ENCODE results near the gene AK3.
"Not testable (repeated sequence)": the region's sequence is repeated elsewhere in the genome, so short reads cannot be mapped to it uniquely, and the experiment has no call there.

AK3 gene

DNA sequence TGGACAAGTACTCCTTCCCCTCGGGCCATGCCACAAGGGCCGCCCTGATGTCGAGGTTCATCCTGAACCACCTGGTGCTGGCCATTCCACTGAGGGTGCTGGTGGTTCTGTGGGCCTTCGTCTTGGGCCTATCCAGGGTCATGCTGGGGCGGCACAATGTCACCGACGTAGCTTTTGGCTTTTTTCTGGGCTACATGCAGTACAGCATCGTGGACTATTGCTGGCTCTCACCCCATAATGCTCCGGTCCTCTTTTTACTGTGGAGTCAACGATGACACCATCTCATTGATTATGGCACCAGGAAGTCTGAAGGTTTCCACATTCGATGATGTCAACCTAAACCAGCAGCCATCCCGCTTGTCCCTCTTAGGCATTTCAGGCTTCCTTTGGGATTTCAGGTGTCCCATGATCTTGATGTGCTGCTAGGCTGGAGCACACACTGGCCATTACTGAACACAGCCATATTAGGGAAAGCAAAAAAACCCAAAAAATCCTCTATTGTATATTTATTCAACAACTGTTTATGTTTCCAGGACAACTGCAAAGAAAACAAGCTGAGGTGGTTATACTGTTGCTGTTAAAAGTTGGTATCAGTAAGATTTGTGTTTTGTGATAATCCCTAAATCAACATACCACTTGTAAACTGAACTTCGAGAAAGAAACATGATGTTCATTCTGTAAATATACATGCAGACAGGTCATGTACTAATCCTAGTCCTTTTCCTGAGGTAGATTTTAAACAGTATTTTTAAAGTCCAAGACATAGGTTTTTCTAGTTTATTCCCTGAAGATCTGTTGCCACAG, 77.8 kb downstream of the AK3 start:
- DNase-seq, result no peak

DNA sequence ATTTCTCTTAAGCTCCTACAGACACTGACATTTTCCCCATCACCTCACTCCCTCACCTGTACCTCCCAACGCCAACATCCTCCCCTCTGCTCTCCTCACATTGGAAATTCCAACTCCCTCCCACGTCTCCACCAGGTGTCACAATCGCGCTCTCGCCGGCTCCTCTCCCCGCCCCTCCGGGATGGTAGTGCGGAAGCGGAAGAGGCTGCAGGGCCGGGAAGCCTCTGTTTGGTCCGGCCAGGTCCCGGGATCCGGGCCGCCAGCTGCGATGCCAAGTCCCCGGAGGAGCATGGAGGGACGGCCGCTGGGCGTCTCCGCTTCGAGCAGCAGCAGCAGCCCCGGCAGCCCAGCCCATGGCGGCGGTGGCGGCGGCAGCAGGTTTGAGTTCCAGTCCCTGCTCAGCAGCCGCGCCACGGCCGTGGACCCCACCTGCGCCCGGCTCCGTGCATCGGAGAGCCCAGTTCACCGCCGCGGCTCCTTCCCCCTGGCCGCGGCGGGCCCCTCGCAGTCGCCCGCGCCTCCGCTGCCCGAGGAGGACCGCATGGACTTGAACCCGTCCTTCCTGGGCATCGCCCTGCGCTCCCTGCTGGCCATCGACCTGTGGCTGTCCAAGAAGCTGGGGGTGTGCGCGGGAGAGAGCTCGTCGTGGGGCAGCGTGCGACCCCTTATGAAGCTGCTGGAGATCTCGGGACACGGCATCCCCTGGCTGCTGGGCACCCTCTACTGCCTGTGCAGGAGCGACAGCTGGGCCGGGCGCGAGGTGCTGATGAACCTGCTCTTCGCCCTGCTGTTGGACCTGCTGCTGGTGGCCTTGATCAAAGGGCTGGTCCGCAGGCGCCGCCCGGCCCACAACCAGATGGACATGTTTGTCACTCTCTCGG, 78.7 kb downstream of the AK3 start, which contains the start of gene PLPP6:
Gene PLPP6, plus strand, starts transcription at position 187 of the 881 bp plus-strand sequence. Its CDS starts 82 bp downstream, at position 269.
- DNase-seq, result peak; percentile 93

DNA sequence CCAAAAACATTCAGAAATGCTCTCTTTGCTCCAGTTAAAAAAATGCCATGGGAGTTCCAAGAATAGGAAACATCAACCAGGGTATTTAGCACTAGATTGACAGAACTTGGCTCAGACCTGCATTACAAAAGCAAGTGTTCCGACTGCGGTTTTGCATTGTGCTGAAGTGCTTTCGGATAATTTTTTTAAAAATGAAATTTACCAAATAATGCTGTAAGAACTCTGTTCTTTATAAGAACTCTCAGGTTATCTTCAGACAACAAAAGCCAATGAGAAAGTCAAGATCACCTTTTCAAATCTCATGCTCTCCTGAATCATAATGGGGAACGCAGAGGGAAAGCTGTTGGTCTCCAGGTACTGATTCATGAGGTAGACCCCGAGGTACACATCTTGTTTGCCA, 79.4 kb downstream of the AK3 start:
- DNase-seq, result no peak

DNA sequence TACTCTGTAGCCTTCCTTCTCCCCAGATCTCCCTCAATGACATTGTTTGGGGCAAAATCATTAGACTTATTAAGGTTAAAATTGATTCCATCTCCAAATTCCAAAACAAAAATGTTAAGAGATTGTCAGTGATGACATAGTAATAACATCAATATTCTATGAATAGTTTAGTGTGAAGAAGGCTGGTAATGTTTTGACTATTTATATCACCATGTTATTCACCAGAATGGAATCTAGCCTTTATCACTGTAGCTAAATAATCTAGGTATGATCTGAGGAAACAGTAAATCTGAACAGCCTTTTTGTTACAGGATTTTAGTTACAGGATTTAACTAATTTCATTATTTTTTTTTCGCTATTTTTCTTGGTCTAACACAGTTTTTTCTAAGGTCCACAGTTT, 79.8 kb downstream of the AK3 start:
- DNase-seq, result no peak

DNA sequence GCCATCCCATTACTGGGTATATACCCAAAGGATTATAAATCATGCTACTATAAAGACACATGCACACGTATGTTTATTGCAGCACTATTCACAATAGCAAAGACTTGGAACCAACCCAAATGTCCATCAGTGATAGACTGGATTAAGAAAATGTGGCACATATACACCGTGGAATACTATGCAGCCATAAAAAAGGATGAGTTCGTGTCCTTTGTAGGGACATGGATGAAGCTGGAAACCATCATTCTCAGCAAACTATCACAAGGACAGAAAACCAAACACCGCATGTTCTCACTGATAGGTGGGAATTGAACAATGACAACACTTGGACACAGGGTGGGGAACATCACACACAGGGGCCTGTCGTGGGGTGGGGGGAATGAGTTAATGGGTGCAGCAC, 80.3 kb downstream of the AK3 start:
- DNase-seq, result not testable (repeated sequence)
